ENCODE data around the gene ZBED5. TPM values are rescaled to one million over a fixed set of nuclear protein-coding genes. Genes with fewer than 3 reads are reported as not detected.

Gene ZBED5
- total RNA-seq, 4 donors from 2014 or later: 13.7 to 38.4 (median 29.7) TPM

DNA sequence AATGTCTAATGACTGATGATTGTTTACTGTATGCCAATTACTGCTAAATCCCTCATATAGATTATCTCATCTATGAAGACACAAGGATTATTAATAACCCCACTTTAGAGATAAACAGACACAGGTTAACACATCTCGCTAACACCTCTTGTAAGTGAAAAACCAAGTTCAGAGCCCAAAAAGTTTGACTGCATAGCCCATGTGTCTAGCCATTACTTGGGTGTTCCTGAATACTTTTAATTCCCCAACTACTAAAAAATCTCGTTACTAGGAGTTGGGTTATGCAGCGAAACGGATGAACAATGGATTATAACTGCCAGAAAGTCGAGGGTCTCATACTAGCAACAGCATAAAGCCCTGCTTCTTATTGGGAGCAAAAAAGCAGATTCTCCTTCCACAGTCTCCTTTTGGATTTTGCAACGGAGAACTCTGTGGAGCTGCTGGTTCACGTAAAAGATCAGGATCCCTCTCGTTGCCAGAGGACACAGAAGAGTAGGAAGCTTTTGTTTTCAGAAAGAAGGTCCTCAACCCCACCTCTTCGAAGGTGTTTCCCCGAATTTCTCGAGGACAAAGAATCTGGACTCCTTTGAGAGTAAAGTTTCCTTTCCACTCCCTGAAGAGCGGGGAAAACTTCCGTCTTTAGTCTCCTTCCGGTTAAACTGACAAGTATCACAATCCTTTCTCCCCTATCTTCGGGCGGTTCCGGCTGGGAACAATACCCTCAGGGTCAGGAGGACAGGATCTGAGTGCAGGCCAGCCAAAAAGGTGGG lies 979 bp downstream of the ZBED5 start:
- in situ Hi-C loops (cut with MboI; ENCODE audit: low pct_ligation_motif_present in 1 of 4, low pct_unique_long_range_greater_than_20kb in 1 of 4, low sequenced_read_pairs in 3 of 4): loop anchor here in 1 of 4 donors (10.0 kb wide), 1 partner anchor 52 kb away; the partner anchor contains the start of gene EIF4G2
- Histone ChIP-seq H3K27me3 (no peaks in the 10 kb centered on the region), H3K9me3 (no peaks in the 10 kb centered on the region), H3K27ac (peak overlapping the region; percentile 98 to 99 (median 99)), H3K4me1 (peaks cover 0 to 37% (median 17%) of the 10 kb centered on the region in 4 donors), H3K4me3 (peak overlapping the region; percentile 70 to 87 (median 79)), H3K36me3 (peaks cover 0 to 36% (median 15%) of the 10 kb centered on the region in 4 donors)
- 0 to 1% methylated on average over 8 to 17 of the region's 17 CpGs for WGBS, 2 donors (ENCODE audit: low coverage in 1 of 2)
- DNase-seq: peak; percentile 70
- TF ChIP-seq POLR2AphosphoS5 (IDR thresholded peaks at IDR 0.05) (peak; percentile 14 to 67 (median 47)), EP300 (IDR thresholded peaks at IDR 0.05; ENCODE audit: low read depth) (no peak), POLR2A (IDR thresholded peaks at IDR 0.05) (peak; percentile 4)
- intact Hi-C loops (cut with DNase I; ENCODE audit: low total_unique reads): loop anchor here (2.0 to 10.0 kb wide), 2 partner anchors 48 kb away; partner anchors contain the start of gene EIF4G2

DNA sequence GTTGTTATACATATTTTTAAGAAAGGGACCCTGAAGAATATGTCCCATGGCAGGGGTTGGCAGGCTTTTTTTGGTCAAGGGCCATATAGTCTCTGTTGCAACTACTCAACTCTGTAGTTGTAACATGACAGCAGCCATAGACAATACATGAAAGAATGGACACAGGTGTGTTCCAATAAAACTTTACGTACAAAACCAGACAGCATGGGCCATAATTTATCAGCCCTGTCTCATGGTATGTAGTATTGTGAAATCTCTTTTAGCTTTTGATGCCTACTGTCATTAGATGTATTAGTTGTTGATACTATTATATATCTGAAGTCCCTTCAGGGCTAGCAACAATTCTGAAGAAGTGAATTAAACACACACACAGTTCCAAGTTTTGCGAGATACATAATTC lies 2.6 kb downstream of the ZBED5 start:
- no peak overlapping the region for H3K27ac ChIP-seq

DNA sequence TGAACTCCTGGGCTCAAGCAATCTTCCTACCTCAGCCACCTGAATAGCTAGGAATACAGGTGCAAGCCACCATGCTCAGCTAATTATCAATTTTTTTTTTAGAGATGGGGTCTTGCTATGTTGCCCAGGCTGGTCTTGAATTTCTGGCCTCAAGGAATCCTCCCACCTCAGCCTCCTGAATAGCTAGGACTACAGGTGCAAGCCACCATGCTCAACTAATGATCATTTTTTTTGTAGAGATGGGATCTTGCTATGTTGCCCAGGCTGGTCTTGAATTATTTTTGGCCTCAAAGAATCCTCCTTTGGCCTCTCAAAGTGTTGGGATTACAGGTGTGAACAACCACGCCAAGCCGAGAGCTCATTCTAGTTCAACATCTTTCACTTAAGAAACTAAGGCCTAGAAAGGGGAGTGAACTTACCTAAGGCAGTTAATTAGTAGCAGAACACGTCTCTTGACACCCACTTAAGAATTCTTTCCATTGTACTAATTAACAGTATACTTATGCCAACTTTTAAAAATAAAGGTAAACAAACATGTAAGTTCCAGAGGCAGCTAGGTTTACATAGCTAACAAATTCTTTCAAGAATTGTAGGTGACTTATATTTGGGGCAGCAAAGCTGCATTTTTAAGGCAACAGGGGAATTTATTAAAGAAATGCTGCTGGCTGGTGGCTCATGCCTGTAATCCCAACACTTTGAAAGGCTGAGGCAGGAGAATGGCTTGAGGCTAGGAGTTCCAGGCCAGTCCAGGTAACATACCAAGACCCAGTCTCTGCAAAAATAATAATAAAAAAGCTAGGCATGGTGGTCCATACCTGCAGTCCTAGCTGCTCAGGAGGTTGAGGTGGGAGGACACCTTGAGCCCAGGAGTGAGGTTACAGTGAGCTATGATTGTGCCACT lies 9.6 kb downstream of the ZBED5 start:
- in situ Hi-C loops (cut with MboI; ENCODE audit: low pct_ligation_motif_present in 1 of 4, low pct_unique_long_range_greater_than_20kb in 1 of 4, low sequenced_read_pairs in 3 of 4): no loop called here
- intact Hi-C loops (cut with DNase I; ENCODE audit: low total_unique reads): no loop called here
- Histone ChIP-seq H3K4me1 (peaks cover 9 to 24% (median 11%) of the 10 kb centered on the region in 4 donors), H3K27me3 (no peaks in the 10 kb centered on the region), H3K9me3 (no peaks in the 10 kb centered on the region), H3K27ac (no peak overlapping the region), H3K4me3 (no peak overlapping the region), H3K36me3 (peaks cover 0 to 10% (median 3%) of the 10 kb centered on the region in 4 donors)
- DNase-seq: no peak
- TF ChIP-seq POLR2AphosphoS5 (IDR thresholded peaks at IDR 0.05) (no peak), EP300 (IDR thresholded peaks at IDR 0.05; ENCODE audit: low read depth) (no peak)
- TF ChIP-seq, protein P1, sequence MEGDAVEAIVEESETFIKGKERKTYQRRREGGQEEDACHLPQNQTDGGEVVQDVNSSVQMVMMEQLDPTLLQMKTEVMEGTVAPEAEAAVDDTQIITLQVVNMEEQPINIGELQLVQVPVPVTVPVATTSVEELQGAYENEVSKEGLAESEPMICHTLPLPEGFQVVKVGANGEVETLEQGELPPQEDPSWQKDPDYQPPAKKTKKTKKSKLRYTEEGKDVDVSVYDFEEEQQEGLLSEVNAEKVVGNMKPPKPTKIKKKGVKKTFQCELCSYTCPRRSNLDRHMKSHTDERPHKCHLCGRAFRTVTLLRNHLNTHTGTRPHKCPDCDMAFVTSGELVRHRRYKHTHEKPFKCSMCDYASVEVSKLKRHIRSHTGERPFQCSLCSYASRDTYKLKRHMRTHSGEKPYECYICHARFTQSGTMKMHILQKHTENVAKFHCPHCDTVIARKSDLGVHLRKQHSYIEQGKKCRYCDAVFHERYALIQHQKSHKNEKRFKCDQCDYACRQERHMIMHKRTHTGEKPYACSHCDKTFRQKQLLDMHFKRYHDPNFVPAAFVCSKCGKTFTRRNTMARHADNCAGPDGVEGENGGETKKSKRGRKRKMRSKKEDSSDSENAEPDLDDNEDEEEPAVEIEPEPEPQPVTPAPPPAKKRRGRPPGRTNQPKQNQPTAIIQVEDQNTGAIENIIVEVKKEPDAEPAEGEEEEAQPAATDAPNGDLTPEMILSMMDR (IDR thresholded peaks at IDR 0.05): no peak
- WGBS, 2 donors (ENCODE audit: low coverage in 1 of 2): 90% methylated on average over 3 of the region's 3 CpGs

More for the DNA sequence above, 2.6 kb downstream of the ZBED5 start:
- Histone ChIP-seq H3K9me3 (no peaks in the 10 kb centered on the region), H3K4me3 (no peak overlapping the region), H3K4me1 (peaks cover 0 to 37% (median 17%) of the 10 kb centered on the region in 4 donors), H3K27me3 (no peaks in the 10 kb centered on the region), H3K36me3 (peaks cover 0 to 37% (median 15%) of the 10 kb centered on the region in 4 donors)
- WGBS, 2 donors (ENCODE audit: low coverage in 1 of 2): 91 to 94% methylated on average over 2 of the region's 2 CpGs
- DNase-seq: no peak
- intact Hi-C loops (cut with DNase I; ENCODE audit: low total_unique reads) (loop anchor here (10.0 kb wide), 1 partner anchor 50 kb away; no protein-coding TSS in a partner anchor), in situ Hi-C loops (cut with MboI; ENCODE audit: low pct_ligation_motif_present in 1 of 4, low pct_unique_long_range_greater_than_20kb in 1 of 4, low sequenced_read_pairs in 3 of 4) (loop anchor here in 1 of 4 donors (10.0 kb wide), 1 partner anchor 50 kb away; the partner anchor contains the start of gene EIF4G2)
- TF ChIP-seq EP300 (IDR thresholded peaks at IDR 0.05; ENCODE audit: low read depth): no peak
- no peak for TF ChIP-seq POLR2A (IDR thresholded peaks at IDR 0.05)
- TF ChIP-seq, protein P1 (IDR thresholded peaks at IDR 0.05): no peak
- no peak for TF ChIP-seq POLR2AphosphoS5 (IDR thresholded peaks at IDR 0.05)

DNA sequence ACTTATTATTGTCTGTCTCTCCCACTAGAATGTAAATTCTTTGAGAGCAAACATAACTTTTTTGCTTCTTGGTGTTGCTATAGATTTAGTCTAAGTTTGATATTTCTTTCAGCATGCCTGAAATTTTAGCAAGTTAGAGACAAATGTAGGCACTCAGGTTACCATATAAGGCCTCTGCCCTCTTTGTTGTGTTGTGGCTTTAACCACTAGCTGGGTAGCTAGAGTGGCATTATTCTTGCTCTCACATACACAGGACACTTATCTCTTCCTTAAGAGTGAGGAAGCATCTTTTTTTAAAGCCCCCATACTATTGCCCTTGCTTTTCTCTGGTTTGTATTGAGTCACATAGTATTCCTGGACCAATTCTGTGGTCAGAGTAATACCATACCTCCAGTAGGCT lies 11.2 kb downstream of the ZBED5 start:
- intact Hi-C loops (cut with DNase I; ENCODE audit: low total_unique reads): no loop called here
- in situ Hi-C loops (cut with MboI; ENCODE audit: low pct_ligation_motif_present in 1 of 4, low pct_unique_long_range_greater_than_20kb in 1 of 4, low sequenced_read_pairs in 3 of 4): no loop called here
- Histone ChIP-seq H3K4me3 (no peak overlapping the region), H3K4me1 (peaks cover 9 to 33% (median 17%) of the 10 kb centered on the region in 4 donors), H3K27me3 (no peaks in the 10 kb centered on the region), H3K27ac (no peak overlapping the region), H3K36me3 (no peaks in the 10 kb centered on the region), H3K9me3 (no peaks in the 10 kb centered on the region)
- no peak for DNase-seq
- TF ChIP-seq, protein P1 (IDR thresholded peaks at IDR 0.05): no peak
- TF ChIP-seq POLR2A (IDR thresholded peaks at IDR 0.05) (no peak), POLR2AphosphoS5 (IDR thresholded peaks at IDR 0.05) (no peak), EP300 (IDR thresholded peaks at IDR 0.05; ENCODE audit: low read depth) (no peak)
